ENCODE results near the gene ZFHX2. TPM values are rescaled to one million over a fixed set of nuclear protein-coding genes. Genes with fewer than 3 reads are reported as not detected.

ZFHX2 gene
- total and polyA plus RNA-seq, 2 of the 13 experiments (the other 11 are each of a cell fraction or from before 2014, with no cell fraction given): 0.17 to 0.44 TPM

DNA sequence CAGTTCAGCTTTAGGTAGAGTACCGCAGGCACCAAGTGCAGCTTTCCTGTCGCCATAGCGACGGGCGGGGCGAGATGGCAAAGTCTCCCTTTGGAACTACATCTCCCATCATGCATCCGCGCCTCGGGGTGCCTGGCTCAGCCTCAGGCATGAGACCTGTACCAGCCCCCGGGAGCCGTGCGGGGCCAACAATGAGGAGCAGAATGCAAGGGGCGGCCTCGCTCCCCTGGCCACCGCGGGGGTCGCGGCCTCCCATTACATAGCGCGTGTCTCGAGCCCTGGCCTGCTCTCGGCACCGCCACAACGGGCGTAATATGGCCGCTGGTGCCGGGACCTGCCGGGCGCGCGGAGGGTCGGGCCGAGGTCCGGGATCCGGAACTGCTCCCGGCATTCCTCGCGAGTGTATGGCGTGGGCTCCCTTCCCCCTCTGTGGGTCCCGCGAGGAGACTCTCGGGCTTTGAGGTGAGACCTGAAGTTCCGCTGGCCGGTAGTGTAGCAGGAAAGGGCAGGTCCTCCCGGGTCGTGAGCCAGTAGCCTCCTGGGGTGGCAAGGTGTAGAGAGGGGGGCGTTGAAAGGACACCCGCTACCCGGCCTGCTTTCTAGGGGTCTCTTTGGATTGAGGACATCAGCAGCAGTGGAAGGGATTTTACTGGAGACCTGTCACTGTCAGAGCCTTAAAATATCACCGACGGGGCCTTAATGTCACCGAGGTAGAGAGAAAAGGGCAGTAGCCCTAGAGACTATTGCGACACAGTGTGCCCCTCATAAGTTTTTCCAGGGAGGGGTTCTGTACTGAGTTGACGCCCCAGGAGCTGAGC lies 4.5 kb upstream of the ZFHX2 start, which contains the start of gene THTPA (continued):
- TF ChIP-seq TSC22D2 (CRISPR knock-in tag; IDR thresholded peaks at IDR 0.05; ENCODE audit: borderline replicate concordance) (peak; percentile 97), EP300 (IDR thresholded peaks at IDR 0.05; ENCODE audit: low read depth in 2 of 2, low read length in 2 of 2) (peak in 1 of 2 experiments; percentile 54; a peak in 1 of 4 replicates), EP300 (CRISPR knock-in tag; IDR thresholded peaks at IDR 0.05; ENCODE audit: borderline replicate concordance) (peak; percentile 72), ZBTB44 (CRISPR knock-in tag; IDR thresholded peaks at IDR 0.05) (peak; percentile 93), ARID2 (CRISPR knock-in tag; IDR thresholded peaks at IDR 0.05; ENCODE audit: borderline replicate concordance) (no peak), POGZ (CRISPR knock-in tag; IDR thresholded peaks at IDR 0.05) (peak; percentile 94), SP140L (CRISPR knock-in tag; IDR thresholded peaks at IDR 0.05; ENCODE audit: borderline replicate concordance) (peak; percentile 93; the same call in 1 of the 2 replicates), HMG20B (CRISPR knock-in tag; conservative IDR thresholded peaks at IDR 0.05) (peak; percentile 84; the same call in 1 of the 2 replicates), ELK4 (CRISPR knock-in tag; IDR thresholded peaks at IDR 0.05; ENCODE audit: borderline replicate concordance) (peak; percentile 91; the same call in 1 of the 2 replicates), HDAC6 (IDR thresholded peaks at IDR 0.05; ENCODE audit: low read depth, low read length) (no peak), CERS6 (CRISPR knock-in tag; IDR thresholded peaks at IDR 0.05) (peak; percentile 92)
- TF ChIP-seq, protein P1, sequence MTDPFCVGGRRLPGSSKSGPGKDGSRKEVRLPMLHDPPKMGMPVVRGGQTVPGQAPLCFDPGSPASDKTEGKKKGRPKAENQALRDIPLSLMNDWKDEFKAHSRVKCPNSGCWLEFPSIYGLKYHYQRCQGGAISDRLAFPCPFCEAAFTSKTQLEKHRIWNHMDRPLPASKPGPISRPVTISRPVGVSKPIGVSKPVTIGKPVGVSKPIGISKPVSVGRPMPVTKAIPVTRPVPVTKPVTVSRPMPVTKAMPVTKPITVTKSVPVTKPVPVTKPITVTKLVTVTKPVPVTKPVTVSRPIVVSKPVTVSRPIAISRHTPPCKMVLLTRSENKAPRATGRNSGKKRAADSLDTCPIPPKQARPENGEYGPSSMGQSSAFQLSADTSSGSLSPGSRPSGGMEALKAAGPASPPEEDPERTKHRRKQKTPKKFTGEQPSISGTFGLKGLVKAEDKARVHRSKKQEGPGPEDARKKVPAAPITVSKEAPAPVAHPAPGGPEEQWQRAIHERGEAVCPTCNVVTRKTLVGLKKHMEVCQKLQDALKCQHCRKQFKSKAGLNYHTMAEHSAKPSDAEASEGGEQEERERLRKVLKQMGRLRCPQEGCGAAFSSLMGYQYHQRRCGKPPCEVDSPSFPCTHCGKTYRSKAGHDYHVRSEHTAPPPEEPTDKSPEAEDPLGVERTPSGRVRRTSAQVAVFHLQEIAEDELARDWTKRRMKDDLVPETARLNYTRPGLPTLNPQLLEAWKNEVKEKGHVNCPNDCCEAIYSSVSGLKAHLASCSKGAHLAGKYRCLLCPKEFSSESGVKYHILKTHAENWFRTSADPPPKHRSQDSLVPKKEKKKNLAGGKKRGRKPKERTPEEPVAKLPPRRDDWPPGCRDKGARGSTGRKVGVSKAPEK (CRISPR knock-in tag; IDR thresholded peaks at IDR 0.05; ENCODE audit: borderline replicate concordance): peak; percentile 96; the same call in 1 of the 2 replicates
- TF ChIP-seq, protein P2, sequence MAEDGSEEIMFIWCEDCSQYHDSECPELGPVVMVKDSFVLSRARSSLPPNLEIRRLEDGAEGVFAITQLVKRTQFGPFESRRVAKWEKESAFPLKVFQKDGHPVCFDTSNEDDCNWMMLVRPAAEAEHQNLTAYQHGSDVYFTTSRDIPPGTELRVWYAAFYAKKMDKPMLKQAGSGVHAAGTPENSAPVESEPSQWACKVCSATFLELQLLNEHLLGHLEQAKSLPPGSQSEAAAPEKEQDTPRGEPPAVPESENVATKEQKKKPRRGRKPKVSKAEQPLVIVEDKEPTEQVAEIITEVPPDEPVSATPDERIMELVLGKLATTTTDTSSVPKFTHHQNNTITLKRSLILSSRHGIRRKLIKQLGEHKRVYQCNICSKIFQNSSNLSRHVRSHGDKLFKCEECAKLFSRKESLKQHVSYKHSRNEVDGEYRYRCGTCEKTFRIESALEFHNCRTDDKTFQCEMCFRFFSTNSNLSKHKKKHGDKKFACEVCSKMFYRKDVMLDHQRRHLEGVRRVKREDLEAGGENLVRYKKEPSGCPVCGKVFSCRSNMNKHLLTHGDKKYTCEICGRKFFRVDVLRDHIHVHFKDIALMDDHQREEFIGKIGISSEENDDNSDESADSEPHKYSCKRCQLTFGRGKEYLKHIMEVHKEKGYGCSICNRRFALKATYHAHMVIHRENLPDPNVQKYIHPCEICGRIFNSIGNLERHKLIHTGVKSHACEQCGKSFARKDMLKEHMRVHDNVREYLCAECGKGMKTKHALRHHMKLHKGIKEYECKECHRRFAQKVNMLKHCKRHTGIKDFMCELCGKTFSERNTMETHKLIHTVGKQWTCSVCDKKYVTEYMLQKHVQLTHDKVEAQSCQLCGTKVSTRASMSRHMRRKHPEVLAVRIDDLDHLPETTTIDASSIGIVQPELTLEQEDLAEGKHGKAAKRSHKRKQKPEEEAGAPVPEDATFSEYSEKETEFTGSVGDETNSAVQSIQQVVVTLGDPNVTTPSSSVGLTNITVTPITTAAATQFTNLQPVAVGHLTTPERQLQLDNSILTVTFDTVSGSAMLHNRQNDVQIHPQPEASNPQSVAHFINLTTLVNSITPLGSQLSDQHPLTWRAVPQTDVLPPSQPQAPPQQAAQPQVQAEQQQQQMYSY (CRISPR knock-in tag; IDR thresholded peaks at IDR 0.05): peak; percentile 93
- TF ChIP-seq, protein P3, sequence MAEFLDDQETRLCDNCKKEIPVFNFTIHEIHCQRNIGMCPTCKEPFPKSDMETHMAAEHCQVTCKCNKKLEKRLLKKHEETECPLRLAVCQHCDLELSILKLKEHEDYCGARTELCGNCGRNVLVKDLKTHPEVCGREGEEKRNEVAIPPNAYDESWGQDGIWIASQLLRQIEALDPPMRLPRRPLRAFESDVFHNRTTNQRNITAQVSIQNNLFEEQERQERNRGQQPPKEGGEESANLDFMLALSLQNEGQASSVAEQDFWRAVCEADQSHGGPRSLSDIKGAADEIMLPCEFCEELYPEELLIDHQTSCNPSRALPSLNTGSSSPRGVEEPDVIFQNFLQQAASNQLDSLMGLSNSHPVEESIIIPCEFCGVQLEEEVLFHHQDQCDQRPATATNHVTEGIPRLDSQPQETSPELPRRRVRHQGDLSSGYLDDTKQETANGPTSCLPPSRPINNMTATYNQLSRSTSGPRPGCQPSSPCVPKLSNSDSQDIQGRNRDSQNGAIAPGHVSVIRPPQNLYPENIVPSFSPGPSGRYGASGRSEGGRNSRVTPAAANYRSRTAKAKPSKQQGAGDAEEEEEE (CRISPR knock-in tag; IDR thresholded peaks at IDR 0.05; ENCODE audit: borderline replicate concordance): peak; percentile 79; the same call in 1 of the 2 replicates

All from HepG2 (cell line).